Neuronal stem cell (in vitro differentiated cells): ENCODE data around the gene P3H2.

ENCODE experiments used
- DNase-seq: peaks from one replicate; pipeline ENCODE4 v3.0.0-alpha.2; 2013; ENCODE audit warnings: low spot score
- H2AFZ ChIP-seq: one replicate; pipeline ENCODE4 v1.6.1; 2013; ENCODE audit warnings: mild to moderate bottlenecking, low read length, inconsistent platforms
- H2AK5ac ChIP-seq: 2 replicates; pipeline ENCODE4 v1.6.1; 2013; ENCODE audit warnings: low read depth, mild to moderate bottlenecking, inconsistent platforms, low read length, moderate library complexity, mixed read lengths
- H2BK120ac ChIP-seq: 2 replicates; pipeline ENCODE4 v1.6.1; 2013; ENCODE audit warnings: low read depth, mild to moderate bottlenecking, inconsistent platforms, low read length, moderate library complexity, mixed read lengths
- H2BK12ac ChIP-seq: one replicate; pipeline ENCODE4 v1.6.1; 2013; ENCODE audit warnings: low read length, inconsistent platforms
- H2BK15ac ChIP-seq: 2 replicates; pipeline ENCODE4 v1.6.1; 2013; ENCODE audit warnings: mild to moderate bottlenecking, low read length, inconsistent platforms, mixed read lengths
- H2BK5ac ChIP-seq: one replicate; pipeline ENCODE4 v1.6.1; 2013; ENCODE audit warnings: inconsistent platforms, mild to moderate bottlenecking, low read length, moderate library complexity
- H3K14ac ChIP-seq: one replicate; pipeline ENCODE4 v1.6.1; 2013; ENCODE audit warnings: low read length, inconsistent platforms
- H3K18ac ChIP-seq: 2 replicates; pipeline ENCODE4 v1.6.1; 2013; ENCODE audit warnings: low read length, inconsistent platforms
- H3K23ac ChIP-seq: 2 replicates; pipeline ENCODE4 v1.6.1; 2013; ENCODE audit warnings: low read depth, mild to moderate bottlenecking, mixed read lengths, low read length, inconsistent platforms; ENCODE audit not compliant: poor library complexity
- H3K27ac ChIP-seq: replicated peaks from 3 replicates; pipeline ENCODE4 v1.5.1; 2013; ENCODE audit warnings: low read length, inconsistent platforms
- H3K27me3 ChIP-seq, 3 experiments: 2 replicates each; pipeline ENCODE4 v1.6.1; 2013; ENCODE audit warnings: low read length in 3 of 3, mild to moderate bottlenecking in 2 of 3, inconsistent platforms in 1 of 3, low read depth in 1 of 3, mixed read lengths in 1 of 3, moderate library complexity in 1 of 3; ENCODE audit not compliant: control insufficient read depth in 3 of 3, insufficient read depth in 3 of 3
- H3K36me3 ChIP-seq, 2 donors: replicated peaks in 1 of 2; 2 replicates each; pipeline ENCODE4 v1.6.1; 2013; ENCODE audit warnings: low read length in 2 of 2; ENCODE audit not compliant: control insufficient read depth in 2 of 2, insufficient read depth in 2 of 2
- H3K4ac ChIP-seq: 2 replicates; pipeline ENCODE4 v1.6.1; 2013; ENCODE audit warnings: inconsistent platforms, mild to moderate bottlenecking, low read length, moderate library complexity
- H3K4me1 ChIP-seq, 2 donors: 1 replicate in 1 of 2; 2 replicates in 1 of 2; pipeline ENCODE4 v1.6.1; 2013; ENCODE audit warnings: low read length in 2 of 2, low read depth in 1 of 2; ENCODE audit not compliant: control insufficient read depth in 2 of 2, insufficient read depth in 1 of 2
- H3K4me2 ChIP-seq: one replicate; pipeline ENCODE4 v1.6.1; 2013; ENCODE audit warnings: mild to moderate bottlenecking, low read length, inconsistent platforms; ENCODE audit not compliant: insufficient read depth, poor library complexity, severe bottlenecking
- H3K4me3 ChIP-seq, 2 donors: 2 replicates each; pipeline ENCODE4 v1.5.1; 2013; ENCODE audit warnings: low read length in 2 of 2, mild to moderate bottlenecking in 2 of 2, inconsistent platforms in 1 of 2, moderate library complexity in 1 of 2
- H3K79me1 ChIP-seq: one replicate; pipeline ENCODE4 v1.6.1; 2013; ENCODE audit warnings: low read depth, mild to moderate bottlenecking, inconsistent platforms, low read length, moderate library complexity
- H3K9ac ChIP-seq: one replicate; pipeline ENCODE4 v1.6.1; 2013; ENCODE audit warnings: mild to moderate bottlenecking, low read depth, low read length, inconsistent platforms; ENCODE audit not compliant: poor library complexity
- H3K9me3 ChIP-seq, 2 donors: replicated peaks in 1 of 2; 2 replicates each; pipeline versions ENCODE3 to v1.6.1; 2013; ENCODE audit warnings: low read length in 2 of 2, mild to moderate bottlenecking in 2 of 2, inconsistent platforms in 1 of 2, low read depth in 1 of 2, mixed read lengths in 1 of 2, moderate library complexity in 1 of 2; ENCODE audit not compliant: control insufficient read depth in 2 of 2, insufficient read depth in 1 of 2
- H4K8ac ChIP-seq: one replicate; pipeline ENCODE4 v1.6.1; 2013; ENCODE audit warnings: low read depth, mild to moderate bottlenecking, inconsistent platforms, low read length, moderate library complexity
- H4K91ac ChIP-seq: one replicate; pipeline ENCODE4 v1.6.1; 2013; ENCODE audit warnings: low read length, low read depth, mild to moderate bottlenecking, inconsistent platforms; ENCODE audit not compliant: poor library complexity
- WGBS, 2 donors: extraction: QIAGEN DNeasy Blood & Tissue Kit; methylation state at CpG; one replicate each; pipeline ENCODE4 v1.1.7; 2013; ENCODE audit warnings: missing lambda C conversion rate in 2 of 2, mixed read lengths in 1 of 2; ENCODE audit not compliant: insufficient read length in 2 of 2, insufficient replicate concordance in 1 of 2; ENCODE audit errors: extremely low coverage in 2 of 2; 5-methylcytosine and 5-hydroxymethylcytosine counted together

P3H2 gene

DNA sequence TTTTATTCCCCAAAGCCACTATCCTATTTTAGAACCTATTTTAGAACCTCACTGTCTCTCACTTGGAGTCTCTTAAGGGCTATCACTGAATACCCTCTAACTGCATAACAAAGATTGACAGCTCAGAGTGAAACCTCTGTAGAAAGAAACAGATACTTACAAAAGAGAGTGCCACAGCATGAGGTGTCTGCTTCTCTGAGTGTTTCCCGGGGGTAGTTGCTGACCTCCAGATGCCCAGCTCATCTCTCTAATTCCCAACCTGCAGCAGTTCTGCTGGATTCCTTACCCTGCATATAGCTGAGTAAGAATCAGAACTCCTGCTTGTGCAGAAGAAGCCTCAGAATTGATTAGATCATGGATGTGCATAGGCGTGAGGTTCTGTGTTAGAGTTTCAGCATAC lies 34.5 kb downstream of the P3H2 start:
- Histone ChIP-seq H3K4me2 (no peak overlapping the region), H3K23ac (no peak overlapping the region), H3K4ac (no peak overlapping the region), H3K4me1 (peaks cover 3 to 10% of the 10 kb centered on the region in 2 donors), H3K27me3 (no peaks in the 10 kb centered on the region), H4K8ac (no peak overlapping the region), H3K79me1 (no peaks in the 10 kb centered on the region), H3K4me3 (no peak overlapping the region), H3K36me3 (no peaks in the 10 kb centered on the region), H4K91ac (no peak overlapping the region), H2BK12ac (no peak overlapping the region), H3K9ac (no peak overlapping the region), H2BK15ac (no peak overlapping the region), H2BK5ac (no peak overlapping the region), H2AK5ac (no peak overlapping the region), H2AFZ (no peak overlapping the region), H3K9me3 (peaks cover 0 to 4% of the 10 kb centered on the region in 2 donors), H3K18ac (no peak overlapping the region), H2BK120ac (no peak overlapping the region), H3K27ac (no peak overlapping the region), H3K14ac (no peak overlapping the region)
- DNase-seq: no peak
- no CpG with 5 or more reads among the region's 2 CpGs for WGBS, 2 donors

DNA sequence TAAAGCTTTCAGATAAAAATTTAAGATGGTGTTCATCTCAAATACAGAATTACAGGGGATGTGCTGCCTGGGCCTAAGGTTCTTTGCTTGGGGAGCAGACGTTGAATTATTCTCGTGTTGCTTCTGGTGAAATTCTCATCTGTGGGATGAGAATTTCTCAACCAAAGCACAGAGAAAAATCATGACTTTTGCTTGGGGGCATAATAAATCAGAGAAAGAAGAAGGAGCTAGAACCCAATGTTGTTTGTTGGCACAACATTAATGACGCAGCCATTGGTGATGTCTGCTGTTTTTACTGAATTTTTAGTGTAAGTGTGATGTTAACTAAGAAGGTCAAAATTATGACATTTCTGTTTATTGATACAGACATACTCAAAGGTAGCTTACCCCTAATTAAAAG lies 35.7 kb downstream of the P3H2 start:
- Histone ChIP-seq H3K36me3 (no peaks in the 10 kb centered on the region), H3K23ac (no peak overlapping the region), H3K4ac (no peak overlapping the region), H3K9me3 (peaks cover 0 to 4% of the 10 kb centered on the region in 2 donors), H3K27ac (no peak overlapping the region), H2AK5ac (no peak overlapping the region), H2BK5ac (no peak overlapping the region), H3K4me3 (no peak overlapping the region), H3K14ac (no peak overlapping the region), H4K91ac (no peak overlapping the region), H2AFZ (no peak overlapping the region), H3K79me1 (no peaks in the 10 kb centered on the region), H3K27me3 (no peaks in the 10 kb centered on the region), H4K8ac (no peak overlapping the region), H2BK12ac (no peak overlapping the region), H2BK120ac (no peak overlapping the region), H3K4me2 (no peak overlapping the region), H2BK15ac (no peak overlapping the region), H3K9ac (no peak overlapping the region), H3K4me1 (peaks cover 3 to 11% of the 10 kb centered on the region in 2 donors), H3K18ac (no peak overlapping the region)
- DNase-seq: no peak
- no CpG with 5 or more reads among the region's 3 CpGs for WGBS, 2 donors

- H3K9me3 ChIP-seq: no peaks in the 10 kb centered on the region
- no peak overlapping the region for H2BK5ac ChIP-seq
- no peak overlapping the region for H4K8ac ChIP-seq
- no peak overlapping the region for H3K4ac ChIP-seq
- H2BK120ac ChIP-seq: no peak overlapping the region
- H4K91ac ChIP-seq: no peak overlapping the region
- H3K27ac ChIP-seq: no peak overlapping the region
- H3K4me2 ChIP-seq: no peak overlapping the region
- H3K36me3 ChIP-seq: no peaks in the 10 kb centered on the region
- no CpG with 5 or more reads among the region's 3 CpGs for WGBS, 2 donors
- no peak overlapping the region for H3K9ac ChIP-seq
- H3K4me1 ChIP-seq: peaks cover 3 to 11% of the 10 kb centered on the region in 2 donors
- no peak overlapping the region for H3K4me3 ChIP-seq
- H2AK5ac ChIP-seq: no peak overlapping the region
- H3K18ac ChIP-seq: no peak overlapping the region
- no peak overlapping the region for H3K23ac ChIP-seq
- H2AFZ ChIP-seq: no peak overlapping the region
- no peak overlapping the region for H2BK15ac ChIP-seq
- H3K27me3 ChIP-seq: no peaks in the 10 kb centered on the region
- DNase-seq: no peak
- no peaks in the 10 kb centered on the region for H3K79me1 ChIP-seq
- no peak overlapping the region for H2BK12ac ChIP-seq
- no peak overlapping the region for H3K14ac ChIP-seq
These were observed 37.1 kb downstream of the P3H2 start for GRCh38 chr3:190083635-190084034.

- no peak overlapping the region for H3K18ac ChIP-seq
- no peak overlapping the region for H3K4me3 ChIP-seq
These were observed 39.3 kb downstream of the P3H2 start for GRCh38 chr3:190081389-190081788.

More at GRCh38 chr3:190081389-190081788, 39.3 kb downstream of the P3H2 start:
- Histone ChIP-seq H2BK15ac (no peak overlapping the region), H3K4me2 (no peak overlapping the region), H3K4me1 (peaks cover 7 to 23% of the 10 kb centered on the region in 2 donors), H3K27ac (no peak overlapping the region), H3K23ac (no peak overlapping the region), H3K14ac (no peak overlapping the region), H2AK5ac (no peak overlapping the region), H2BK5ac (no peak overlapping the region), H2BK120ac (no peak overlapping the region), H3K9me3 (no peaks in the 10 kb centered on the region), H3K4ac (no peak overlapping the region), H2BK12ac (no peak overlapping the region), H4K8ac (no peak overlapping the region), H3K27me3 (no peaks in the 10 kb centered on the region), H3K79me1 (no peaks in the 10 kb centered on the region), H4K91ac (no peak overlapping the region), H3K36me3 (no peaks in the 10 kb centered on the region), H3K9ac (no peak overlapping the region), H2AFZ (no peak overlapping the region)
- no peak for DNase-seq
- WGBS, 2 donors: no CpG with 5 or more reads among the region's 2 CpGs
